ENCODE data around the gene ITIH1. TPM values are rescaled to one million over a fixed set of nuclear protein-coding genes. Genes with fewer than 3 reads are reported as not detected.

Gene ITIH1
- polyA plus RNA-seq, 2 of the 4 experiments (the other 2 are of a cell fraction): not detected

GRCh38 chr3:52809149-52809548 is 31.8 kb downstream of the ITIH1 start (continued):
- TF ChIP-seq FOXS1 (CRISPR knock-in tag; IDR thresholded peaks at IDR 0.05): no peak

DNA sequence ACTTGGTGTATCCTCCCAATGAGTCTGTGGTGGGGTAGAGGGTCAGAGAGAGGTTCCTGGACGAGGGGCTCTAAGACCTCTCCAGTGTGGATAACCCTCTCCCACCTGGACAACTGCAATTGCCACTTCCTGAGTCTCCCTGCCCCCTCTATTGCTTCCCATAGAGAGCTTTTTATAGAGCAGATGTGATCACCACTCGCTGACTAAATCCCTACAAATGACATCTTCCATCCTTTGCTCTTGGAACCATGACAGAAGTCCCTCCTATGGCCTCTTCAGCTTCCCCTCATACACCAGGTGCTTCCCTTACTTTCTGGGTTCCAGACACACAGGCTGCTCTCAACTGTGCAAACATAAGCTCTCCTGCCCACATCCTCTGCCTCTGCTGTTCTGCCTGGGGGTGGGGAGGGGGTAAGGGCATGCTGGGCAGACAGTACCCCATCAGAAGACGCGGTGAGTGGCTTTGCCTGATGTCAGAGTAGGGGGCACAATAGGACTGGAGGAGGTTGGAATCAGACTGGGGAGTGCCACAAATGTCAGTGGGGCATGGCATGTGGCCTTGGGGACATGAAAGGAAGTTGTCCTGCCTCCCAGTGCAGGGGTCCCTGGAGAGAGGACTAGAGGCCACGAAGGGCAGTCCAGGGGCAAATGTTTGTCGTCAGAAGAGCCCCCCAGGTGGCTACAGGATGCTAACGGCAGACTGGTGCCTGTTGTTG is 32.4 kb downstream of the ITIH1 start:
- Histone ChIP-seq H3K4me1 (no peaks in the 10 kb centered on the region), H3K27ac (no peak overlapping the region), H3K4me2 (no peak overlapping the region), H3K4me3 (no peak overlapping the region), H3K9me3 (no peaks in the 10 kb centered on the region)
- ChIA-PET POLR2A (no interaction called here), CTCF (interaction anchor here (1.3 to 2.7 kb wide), 3 partner anchors 11 to 20 kb away, joined by 3 to 7 read pairs (median 4); no protein-coding TSS in a partner anchor)
- ATAC-seq: no peak
- no peak for FAIRE-seq
- TF ChIP-seq CBX2 (IDR thresholded peaks at IDR 0.05; ENCODE audit: borderline replicate concordance, low read depth): no peak
- TF ChIP-seq E2F6 (IDR thresholded peaks at IDR 0.05; ENCODE audit: borderline replicate concordance, low read depth): no peak
- TF ChIP-seq TP53 (CRISPR knock-in tag; IDR thresholded peaks at IDR 0.05): no peak
- TF ChIP-seq HOXB13 (CRISPR knock-in tag; IDR thresholded peaks at IDR 0.05; ENCODE audit: low read depth): no peak
- no peak for TF ChIP-seq RARB (CRISPR knock-in tag; IDR thresholded peaks at IDR 0.05)
- no peak for TF ChIP-seq ZC3H11A (IDR thresholded peaks at IDR 0.05)
- no peak for DNase-seq (ENCODE audit: low read depth in 1 of 2, low spot score in 1 of 2)
- WGBS (ENCODE audit: missing lambda C conversion rate): 25% methylated on average over 7 of the region's 7 CpGs

- WGBS (ENCODE audit: missing lambda C conversion rate): 73% methylated on average over 9 of the region's 11 CpGs
- ATAC-seq (no peak), DNase-seq (ENCODE audit: low read depth in 1 of 2, low spot score in 1 of 2) (no peak), FAIRE-seq (no peak)
- TF ChIP-seq MAZ (IDR thresholded peaks at IDR 0.05; ENCODE audit: borderline replicate concordance, low read depth, low read length): no peak
- no peak for TF ChIP-seq RARB (CRISPR knock-in tag; IDR thresholded peaks at IDR 0.05)
- no peak for TF ChIP-seq HDAC2 (IDR thresholded peaks at IDR 0.05)
- no peak for TF ChIP-seq HOXA7 (CRISPR knock-in tag; IDR thresholded peaks at IDR 0.05)
- TF ChIP-seq POLR2AphosphoS2 (conservative IDR thresholded peaks at IDR 0.05; ENCODE audit: low read length): no peak
- Histone ChIP-seq H3K9me3 (no peaks in the 10 kb centered on the region), H3K27ac (no peak overlapping the region), H3K4me3 (no peak overlapping the region), H3K4me2 (no peak overlapping the region), H3K4me1 (no peaks in the 10 kb centered on the region)
- ChIA-PET CTCF (interaction anchor here (0.6 to 2.3 kb wide), 2 partner anchors 10 to 123 kb away, joined by 3 to 6 read pairs; no protein-coding TSS in a partner anchor), POLR2A (no interaction called here)
Measured at GRCh38 chr3:52810923-52811322, 33.5 kb downstream of the ITIH1 start.

DNA sequence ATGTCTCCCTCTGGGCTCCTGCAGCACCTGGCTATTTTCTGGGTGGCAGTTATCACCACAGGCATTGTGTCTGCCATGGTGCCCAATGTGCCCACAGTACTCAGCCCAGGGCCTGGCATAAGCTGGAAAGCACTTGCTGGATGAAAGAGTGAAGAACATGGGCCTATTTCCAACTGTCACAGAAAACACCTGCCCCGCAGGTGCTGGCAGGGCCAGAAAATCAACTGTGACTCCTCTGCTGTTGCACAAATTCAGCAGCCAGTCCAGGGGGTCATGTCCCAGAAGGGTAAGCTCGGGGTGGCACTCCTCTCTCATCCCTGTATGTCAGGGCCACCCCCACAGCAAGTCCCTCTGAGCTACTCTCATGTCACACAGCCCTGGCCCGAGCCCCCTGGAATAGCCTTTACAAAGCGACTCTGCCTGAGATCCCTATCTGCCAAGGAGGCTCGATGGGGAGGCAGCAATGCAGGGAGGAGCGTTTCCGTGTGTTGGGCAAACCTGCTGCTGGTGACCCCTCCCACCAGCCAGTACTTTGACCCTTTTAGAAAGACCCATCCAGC is 34.1 kb downstream of the ITIH1 start:
- Histone ChIP-seq H3K4me1 (no peaks in the 10 kb centered on the region), H3K4me3 (no peak overlapping the region), H3K9me3 (no peaks in the 10 kb centered on the region), H3K27ac (no peak overlapping the region), H3K4me2 (no peak overlapping the region)
- FAIRE-seq (no peak), DNase-seq (ENCODE audit: low read depth in 1 of 2, low spot score in 1 of 2) (no peak), ATAC-seq (no peak)
- TF ChIP-seq, protein P1, sequence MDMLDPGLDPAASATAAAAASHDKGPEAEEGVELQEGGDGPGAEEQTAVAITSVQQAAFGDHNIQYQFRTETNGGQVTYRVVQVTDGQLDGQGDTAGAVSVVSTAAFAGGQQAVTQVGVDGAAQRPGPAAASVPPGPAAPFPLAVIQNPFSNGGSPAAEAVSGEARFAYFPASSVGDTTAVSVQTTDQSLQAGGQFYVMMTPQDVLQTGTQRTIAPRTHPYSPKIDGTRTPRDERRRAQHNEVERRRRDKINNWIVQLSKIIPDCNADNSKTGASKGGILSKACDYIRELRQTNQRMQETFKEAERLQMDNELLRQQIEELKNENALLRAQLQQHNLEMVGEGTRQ (IDR thresholded peaks at IDR 0.05): no peak
- 48% methylated on average over 5 of the region's 7 CpGs for WGBS (ENCODE audit: missing lambda C conversion rate)
- ChIA-PET POLR2A (no interaction called here), CTCF (interaction anchor here (2.3 kb wide), 1 partner anchor 9 kb away, joined by 6 read pairs; no protein-coding TSS in a partner anchor)

DNA sequence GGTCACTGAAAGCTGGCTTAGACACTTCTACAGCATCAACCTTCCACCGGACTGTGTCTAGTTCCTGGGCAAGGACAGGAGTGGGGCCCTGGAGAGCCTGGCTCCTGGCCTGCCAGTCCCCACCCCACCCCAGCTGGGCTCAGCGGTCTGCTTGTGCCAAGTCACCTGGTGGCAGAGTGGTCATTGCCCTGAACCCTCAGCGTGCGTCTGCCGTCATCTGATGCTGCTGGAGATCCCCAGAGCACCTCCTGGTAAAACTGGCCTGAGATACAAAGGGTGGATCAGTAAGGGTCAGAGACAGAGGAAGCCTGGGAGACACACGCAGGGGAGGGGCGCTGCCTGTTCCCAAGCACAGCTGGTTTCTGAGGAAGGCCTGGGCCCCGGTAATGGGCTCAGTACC is 36.4 kb downstream of the ITIH1 start:
- Histone ChIP-seq H3K4me3 (no peak overlapping the region), H3K9me3 (no peaks in the 10 kb centered on the region), H3K4me1 (no peaks in the 10 kb centered on the region), H3K4me2 (no peak overlapping the region), H3K27ac (no peak overlapping the region)
- TF ChIP-seq NFE2L2 (conservative IDR thresholded peaks at IDR 0.05; ENCODE audit: low read length): no peak
- no peak for TF ChIP-seq ZNF302 (CRISPR knock-in tag; IDR thresholded peaks at IDR 0.05)
- no peak for TF ChIP-seq HEYL (CRISPR knock-in tag; IDR thresholded peaks at IDR 0.05)
- TF ChIP-seq CEBPB (IDR thresholded peaks at IDR 0.05): no peak
- no peak for TF ChIP-seq SMC3 (IDR thresholded peaks at IDR 0.05)
- no peak for TF ChIP-seq PHF8 (IDR thresholded peaks at IDR 0.05; ENCODE audit: borderline replicate concordance, low read depth)
- TF ChIP-seq ZC3H11A (IDR thresholded peaks at IDR 0.05): no peak
- no peak for TF ChIP-seq RAD21 (conservative IDR thresholded peaks at IDR 0.05 in 1 of 2, IDR thresholded peaks at IDR 0.05 in 1 of 2)
- no peak for TF ChIP-seq EHF (CRISPR knock-in tag; IDR thresholded peaks at IDR 0.05)
- no peak for TF ChIP-seq HOXB5 (CRISPR knock-in tag; IDR thresholded peaks at IDR 0.05)
- TF ChIP-seq RCOR1 (IDR thresholded peaks at IDR 0.05; ENCODE audit: low read depth, low read length): no peak
- no peak for TF ChIP-seq TFCP2L1 (CRISPR knock-in tag; IDR thresholded peaks at IDR 0.05)
- TF ChIP-seq HES2 (IDR thresholded peaks at IDR 0.05): no peak
- no peak for TF ChIP-seq TP53 (CRISPR knock-in tag; IDR thresholded peaks at IDR 0.05)
- no peak for TF ChIP-seq PBX3 (IDR thresholded peaks at IDR 0.05)
- 78% methylated on average over 3 of the region's 8 CpGs for WGBS (ENCODE audit: missing lambda C conversion rate)
- no peak for DNase-seq (ENCODE audit: low read depth in 1 of 2, low spot score in 1 of 2)
- POLR2A ChIA-PET: no interaction called here
- no peak for FAIRE-seq
- ATAC-seq: no peak
- CTCF ChIA-PET: no interaction called here

Data from A549 (cell line).